K562 (cell line): ENCODE results near the gene SLC32A1. TPM values are rescaled to one million over a fixed set of nuclear protein-coding genes. Genes with fewer than 3 reads are reported as not detected.

Source experiments
- ATAC-seq: fragments of 200-7000 bp; cut with Tn5 transposase; 3 replicates; pipeline ENCODE4 v1.9.1; 2020; ENCODE audit warnings: moderate library complexity
- BruUV-seq: library from RNA; stranded (reverse); fragments of 400-500 nt; replicated peaks from 2 replicates; lab custom pipeline; 2021; lab: Mats Ljungman, UMichigan
- CTCF ChIA-PET: fragments of 300-600 bp; formaldehyde crosslinking; extraction: SDS; loops from one replicate; lab custom pipeline; 2021; ENCODE audit warnings: low intra/inter-chr PET ratio; lab: Yijun Ruan, JAX
- POLR2A ChIA-PET: fragments of 300-600, 350-650 bp; sonication (Branson Sonifier 250); formaldehyde crosslinking; extraction: SDS; loops from one replicate; lab custom pipeline; 2021; ENCODE audit warnings: antibody characterized with exemption, inconsistent platforms; lab: Yijun Ruan, JAX
- DNase-seq, 4 experiments: peaks; one replicate each; pipeline versions ENCODE4 v3.0.0 to v3.0.0-alpha.2; 2011 to 2018; ENCODE audit warnings: low spot score in 3 of 4, mixed read lengths in 3 of 4; ENCODE audit errors: extremely low read depth in 1 of 4
- FAIRE-seq: peaks from 2 replicates; lab custom pipeline; 2011; peaks lifted over from hg19 to GRCh38; lab: Jason Lieb, UNC
- H2AFZ ChIP-seq: 2 replicates; pipeline ENCODE4 v1.6.0; 2011; ENCODE audit warnings: low read depth, low read length, control low read depth, inconsistent platforms
- H3K27ac ChIP-seq: fragments of 200-600 bp; 3 replicates; pipeline ENCODE4 v1.8.0; 2011; ENCODE audit warnings: low read depth, mild to moderate bottlenecking, control low read depth, inconsistent platforms, low read length, moderate library complexity, mixed read lengths; ENCODE audit errors: extremely low read depth
- H3K27me3 ChIP-seq, 2 experiments: fragments of 300-600 bp in 1 of 2; 2 replicates in 1 of 2; 3 replicates in 1 of 2; pipeline versions ENCODE4 v1.6.0 to v1.8.0; 2011; ENCODE audit warnings: inconsistent platforms in 2 of 2, low read length in 2 of 2, mild to moderate bottlenecking in 1 of 2, mixed read lengths in 1 of 2, moderate library complexity in 1 of 2; ENCODE audit not compliant: control insufficient read depth in 2 of 2, insufficient read depth in 2 of 2
- H3K36me3 ChIP-seq: fragments of 300-600 bp; 3 replicates; pipeline ENCODE4 v1.8.0; 2011; ENCODE audit warnings: mild to moderate bottlenecking, low read length, inconsistent platforms; ENCODE audit not compliant: control insufficient read depth, insufficient read depth
- H3K4me1 ChIP-seq, 2 experiments: fragments of 200-600 bp in 1 of 2; replicated peaks in 1 of 2; 2 replicates in 1 of 2; 3 replicates in 1 of 2; pipeline versions ENCODE4 v1.5.1 to v1.8.0; 2011; ENCODE audit warnings: inconsistent platforms in 2 of 2, low read length in 2 of 2, mild to moderate bottlenecking in 1 of 2, mixed read lengths in 1 of 2, moderate library complexity in 1 of 2; ENCODE audit not compliant: control insufficient read depth in 2 of 2, insufficient read depth in 2 of 2
- H3K4me2 ChIP-seq: 2 replicates; pipeline ENCODE4 v1.6.1; 2011; ENCODE audit warnings: low read length, control low read depth, inconsistent platforms, mixed read lengths; ENCODE audit not compliant: insufficient read depth
- H3K4me3 ChIP-seq: fragments of 200-600 bp; sonication (generic), shearing (Covaris generic); 2 replicates; pipeline ENCODE4 v1.5.1; 2016; ENCODE audit warnings: control low read depth, inconsistent platforms
- H3K79me2 ChIP-seq: fragments of 200-600 bp; 3 replicates; pipeline ENCODE4 v1.8.0; 2011; ENCODE audit warnings: low read length, inconsistent platforms; ENCODE audit not compliant: control insufficient read depth, insufficient read depth
- H3K9ac ChIP-seq, 2 experiments: 2 replicates each; pipeline versions ENCODE4 v1.6.0 to v1.6.1; 2011; ENCODE audit warnings: low read depth in 2 of 2, low read length in 2 of 2, control low read depth in 1 of 2, inconsistent platforms in 1 of 2, mild to moderate bottlenecking in 1 of 2, mixed read lengths in 1 of 2; ENCODE audit not compliant: insufficient read depth in 1 of 2
- H3K9me1 ChIP-seq: one replicate; pipeline ENCODE4 v1.6.0; 2011; ENCODE audit warnings: inconsistent platforms, mild to moderate bottlenecking, low read length, moderate library complexity; ENCODE audit not compliant: control insufficient read depth, insufficient read depth
- H3K9me3 ChIP-seq: replicated peaks from 2 replicates; pipeline ENCODE4 v1.5.1; 2011; ENCODE audit warnings: low read depth, low read length, inconsistent platforms; ENCODE audit not compliant: control insufficient read depth, insufficient read depth
- H4K20me1 ChIP-seq: replicated peaks from 2 replicates; pipeline ENCODE4 v1.6.1; 2011; ENCODE audit warnings: low read length, inconsistent platforms, mixed read lengths; ENCODE audit not compliant: control insufficient read depth, insufficient read depth
- FOXP4 ChIP-seq: sonication (generic); formaldehyde crosslinking; IDR thresholded peaks from 2 replicates; pipeline ENCODE4 v1.8.0; 2022; ENCODE audit warnings: mild to moderate bottlenecking, missing genetic modification reagents, borderline replicate concordance
- GABPB2 ChIP-seq: fragments of 250-450 bp; sonication (Bioruptor Pico); conservative IDR thresholded peaks from 2 replicates; pipeline ENCODE4 v1.5.1; 2021; ENCODE audit warnings: mild to moderate bottlenecking
- HEY1 ChIP-seq: fragments of 250-450 bp; sonication (Bioruptor Pico); IDR thresholded peaks from 2 replicates; pipeline ENCODE4 v1.5.0; 2020; ENCODE audit warnings: mild to moderate bottlenecking, moderate library complexity, borderline replicate concordance
- KLF1 ChIP-seq: fragments of 450-650 bp; IDR thresholded peaks from 2 replicates; pipeline ENCODE4 v1.6.1; 2016; ENCODE audit warnings: missing genetic modification characterization, missing compliant biosample characterization
- MTA1 ChIP-seq: fragments of 450-650 bp; IDR thresholded peaks from 2 replicates; pipeline ENCODE4 v1.6.1; 2017; ENCODE audit warnings: borderline replicate concordance
- NCOA1 ChIP-seq: fragments of 450-650 bp; IDR thresholded peaks from 2 replicates; pipeline ENCODE4 v1.6.1; 2016; ENCODE audit warnings: low read depth
- NRF1 ChIP-seq, 2 experiments: fragments of 450-650 bp; IDR thresholded peaks in 1 of 2; conservative IDR thresholded peaks in 1 of 2; 2 replicates each; pipeline ENCODE4 v1.6.1; 2014; ENCODE audit warnings: mild to moderate bottlenecking in 2 of 2
- POLR2G ChIP-seq: fragments of 200-400 bp; formaldehyde crosslinking; IDR thresholded peaks from 2 replicates; pipeline ENCODE4 v1.6.1; 2017; ENCODE audit warnings: low read depth, mild to moderate bottlenecking, antibody characterized with exemption, low read length, moderate library complexity
- RBM17 ChIP-seq: fragments of 200-400 bp; formaldehyde crosslinking; IDR thresholded peaks from 2 replicates; pipeline ENCODE4 v1.6.1; 2017; ENCODE audit warnings: low read depth, mild to moderate bottlenecking, low read length, borderline replicate concordance
- SMAD1 ChIP-seq: fragments of 150-350 bp; IDR thresholded peaks from 2 replicates; pipeline ENCODE4 v1.6.1; 2014; ENCODE audit warnings: low read length, low read depth; ENCODE audit not compliant: partially characterized antibody
- SMAD3 ChIP-seq: fragments of 450-650 bp; formaldehyde crosslinking; conservative IDR thresholded peaks from 2 replicates; pipeline ENCODE4 v1.4.0; 2020; ENCODE audit warnings: mild to moderate bottlenecking
- TAF1 ChIP-seq: IDR thresholded peaks from 2 replicates; pipeline ENCODE4 v1.6.1; 2011; ENCODE audit warnings: mild to moderate bottlenecking, low read length, moderate library complexity; ENCODE audit not compliant: insufficient read depth, control insufficient read depth, severe bottlenecking; ENCODE audit errors: extremely low read depth
- TBL1XR1 ChIP-seq, 2 experiments: IDR thresholded peaks; 2 replicates each; pipeline ENCODE4 v1.6.1; 2012; ENCODE audit warnings: improper control_type of control experiment in 2 of 2, low read length in 2 of 2, mild to moderate bottlenecking in 1 of 2
- ZFPM2 ChIP-seq: fragments of 250-450 bp; sonication (Bioruptor Pico); IDR thresholded peaks from 2 replicates; pipeline ENCODE4 v1.5.1; 2022; ENCODE audit warnings: mild to moderate bottlenecking
- ZNF584 ChIP-seq: fragments of 200-800 bp; sonication (Bioruptor generic); IDR thresholded peaks from 2 replicates; pipeline ENCODE4 v1.6.1; 2016; ENCODE audit warnings: low read depth, mild to moderate bottlenecking, missing genetic modification characterization, missing compliant biosample characterization
- ZNF764 ChIP-seq: fragments of 250-450 bp; sonication (Bioruptor Pico); IDR thresholded peaks from 2 replicates; pipeline ENCODE4 v1.4.0; 2020; ENCODE audit warnings: low read depth, mild to moderate bottlenecking, moderate library complexity
- WGBS: fragments of 100-300 bp; shearing (Covaris generic); methylation state at CpG from one replicate; pipeline ENCODE4 v1.1.6; 2016; ENCODE audit warnings: low coverage, mixed read lengths; ENCODE audit not compliant: insufficient coverage; ENCODE audit errors: missing lambda C conversion rate; 5-methylcytosine and 5-hydroxymethylcytosine counted together
- in situ Hi-C: fragments of 300-500 bp; cut with MboI; formaldehyde crosslinking; loops from 4 replicates; pipeline ENCODE4 v1.15.0; 2018; ENCODE audit warnings: inconsistent platforms, mixed read lengths
- intact Hi-C: fragments of 100-400 bp; cut with micrococcal nuclease; formaldehyde crosslinking; loops from 2 replicates; pipeline ENCODE4 v1.14.2; 2022
- polyA plus RNA-seq, 8 experiments: library from polyadenylated mRNA; depleted of rRNA in 4 of 8; stranded (reverse) in 5 of 8; unstranded in 3 of 8; fragments of >200 nt; fragmentation: Nextera tagmentation in 2 of 8; fragmentation: Illumina TruSeq in 1 of 8; extraction: Ambion mirVana in 2 of 8; extraction: Trizol in 1 of 8; gene quantifications; 2 replicates each; pipeline versions ENCODE4 v1.2.1 to v1.2.3, GENCODE V29; 2011 to 2014; ENCODE audit warnings: inconsistent platforms in 1 of 8, missing spikeins in 1 of 8
- total RNA-seq, 7 experiments: library from RNA; depleted of rRNA in 6 of 7; stranded (reverse); fragments of >200 nt in 6 of 7; fragmentation: Illumina TruSeq in 2 of 7; extraction: Trizol in 2 of 7; gene quantifications; 2 replicates each; pipeline versions ENCODE4 v1.2.1 to v1.2.3, GENCODE V29; 2011 to 2021; ENCODE audit warnings: low replicate concordance in 1 of 7
- TF ChIP-seq, protein P1 (sequence below), 2 experiments: fragments of 150-350 bp in 1 of 2; IDR thresholded peaks; 2 replicates each; pipeline ENCODE4 v1.6.1; 2012 to 2016; ENCODE audit warnings: low read depth in 2 of 2, low read length in 2 of 2, mild to moderate bottlenecking in 1 of 2, moderate library complexity in 1 of 2

Gene SLC32A1
- total and polyA plus RNA-seq, 9 of the 15 experiments (the other 6 are each of a cell fraction or from before 2014, with no cell fraction given) = not detected

DNA sequence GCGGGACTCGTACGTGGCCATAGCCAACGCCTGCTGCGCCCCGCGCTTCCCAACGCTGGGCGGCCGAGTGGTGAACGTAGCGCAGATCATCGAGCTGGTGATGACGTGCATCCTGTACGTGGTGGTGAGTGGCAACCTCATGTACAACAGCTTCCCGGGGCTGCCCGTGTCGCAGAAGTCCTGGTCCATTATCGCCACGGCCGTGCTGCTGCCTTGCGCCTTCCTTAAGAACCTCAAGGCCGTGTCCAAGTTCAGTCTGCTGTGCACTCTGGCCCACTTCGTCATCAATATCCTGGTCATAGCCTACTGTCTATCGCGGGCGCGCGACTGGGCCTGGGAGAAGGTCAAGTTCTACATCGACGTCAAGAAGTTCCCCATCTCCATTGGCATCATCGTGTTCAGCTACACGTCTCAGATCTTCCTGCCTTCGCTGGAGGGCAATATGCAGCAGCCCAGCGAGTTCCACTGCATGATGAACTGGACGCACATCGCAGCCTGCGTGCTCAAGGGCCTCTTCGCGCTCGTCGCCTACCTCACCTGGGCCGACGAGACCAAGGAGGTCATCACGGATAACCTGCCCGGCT, 3.4 kb downstream of the SLC32A1 start:
- WGBS = 63% methylated on average over 44 of the region's 46 CpGs
- intact Hi-C loops = loop anchor here (1.0 to 10.0 kb wide), 3 partner anchors 81 to 317 kb away; no protein-coding TSS in a partner anchor
- Histone ChIP-seq H2AFZ (no peak overlapping the region), H3K4me3 (no peak overlapping the region), H3K9me1 (no peaks in the 10 kb centered on the region), H4K20me1 (no peaks in the 10 kb centered on the region; the same call in 1 of the 2 replicates), H3K27ac (no peak overlapping the region), H3K4me1 (peaks cover 8 to 61% of the 10 kb centered on the region in 2 experiments; a peak in 4 of 5 replicates), H3K27me3 (peaks cover 41 to 80% of the 10 kb centered on the region in 2 experiments), H3K36me3 (no peaks in the 10 kb centered on the region), H3K9ac (no peak overlapping the region), H3K9me3 (no peaks in the 10 kb centered on the region), H3K4me2 (no peak overlapping the region), H3K79me2 (no peaks in the 10 kb centered on the region)
- FAIRE-seq (no peak), DNase-seq (no peak), ATAC-seq (no peak)
- no TSS peak for BruUV-seq
- TF ChIP-seq TBL1XR1 (IDR thresholded peaks at IDR 0.05; ENCODE audit: low read length in 2 of 2) = no peak
- TF ChIP-seq MTA1 = no peak
- TF ChIP-seq SMAD3 = no peak
- TF ChIP-seq HEY1 (CRISPR knock-in tag) = no peak
- TF ChIP-seq KLF1 (tag) = no peak
- TF ChIP-seq GABPB2 = no peak
- TF ChIP-seq RBM17 = no peak
- TF ChIP-seq, protein P1, sequence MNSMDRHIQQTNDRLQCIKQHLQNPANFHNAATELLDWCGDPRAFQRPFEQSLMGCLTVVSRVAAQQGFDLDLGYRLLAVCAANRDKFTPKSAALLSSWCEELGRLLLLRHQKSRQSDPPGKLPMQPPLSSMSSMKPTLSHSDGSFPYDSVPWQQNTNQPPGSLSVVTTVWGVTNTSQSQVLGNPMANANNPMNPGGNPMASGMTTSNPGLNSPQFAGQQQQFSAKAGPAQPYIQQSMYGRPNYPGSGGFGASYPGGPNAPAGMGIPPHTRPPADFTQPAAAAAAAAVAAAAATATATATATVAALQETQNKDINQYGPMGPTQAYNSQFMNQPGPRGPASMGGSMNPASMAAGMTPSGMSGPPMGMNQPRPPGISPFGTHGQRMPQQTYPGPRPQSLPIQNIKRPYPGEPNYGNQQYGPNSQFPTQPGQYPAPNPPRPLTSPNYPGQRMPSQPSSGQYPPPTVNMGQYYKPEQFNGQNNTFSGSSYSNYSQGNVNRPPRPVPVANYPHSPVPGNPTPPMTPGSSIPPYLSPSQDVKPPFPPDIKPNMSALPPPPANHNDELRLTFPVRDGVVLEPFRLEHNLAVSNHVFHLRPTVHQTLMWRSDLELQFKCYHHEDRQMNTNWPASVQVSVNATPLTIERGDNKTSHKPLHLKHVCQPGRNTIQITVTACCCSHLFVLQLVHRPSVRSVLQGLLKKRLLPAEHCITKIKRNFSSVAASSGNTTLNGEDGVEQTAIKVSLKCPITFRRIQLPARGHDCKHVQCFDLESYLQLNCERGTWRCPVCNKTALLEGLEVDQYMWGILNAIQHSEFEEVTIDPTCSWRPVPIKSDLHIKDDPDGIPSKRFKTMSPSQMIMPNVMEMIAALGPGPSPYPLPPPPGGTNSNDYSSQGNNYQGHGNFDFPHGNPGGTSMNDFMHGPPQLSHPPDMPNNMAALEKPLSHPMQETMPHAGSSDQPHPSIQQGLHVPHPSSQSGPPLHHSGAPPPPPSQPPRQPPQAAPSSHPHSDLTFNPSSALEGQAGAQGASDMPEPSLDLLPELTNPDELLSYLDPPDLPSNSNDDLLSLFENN (IDR thresholded peaks at IDR 0.05; ENCODE audit: low read depth in 2 of 2, low read length in 2 of 2) = no peak
- TF ChIP-seq NRF1 (conservative IDR thresholded peaks at IDR 0.05 in 1 of 2, IDR thresholded peaks at IDR 0.05 in 1 of 2) = no peak
- TF ChIP-seq POLR2G = no peak
- no peak for TF ChIP-seq FOXP4 (CRISPR knock-in tag)
- no peak for TF ChIP-seq SMAD1
- no peak for TF ChIP-seq ZNF584 (CRISPR knock-in tag)
- no peak for TF ChIP-seq TAF1
- TF ChIP-seq ZFPM2 (CRISPR knock-in tag) = no peak
- no peak for TF ChIP-seq NCOA1
- TF ChIP-seq ZNF764 (CRISPR knock-in tag) = no peak
- POLR2A ChIA-PET = no interaction called here
- in situ Hi-C loops = no loop called here
- CTCF ChIA-PET = interaction anchor here (0.7 to 1.3 kb wide), 2 partner anchors 82 to 94 kb away, joined by 3 to 5 read pairs; no protein-coding TSS in a partner anchor
